HCT116 (cell line): ENCODE data around the gene VRK3. TPM values are rescaled to one million over a fixed set of nuclear protein-coding genes. Genes with fewer than 3 reads are reported as not detected.

Source experiments
- ATAC-seq: fragments of 200-7000 bp; cut with Tn5 transposase; 2 replicates; pipeline ENCODE4 v1.9.1; 2020; ENCODE audit warnings: mild to moderate bottlenecking, moderate library complexity
- BruUV-seq: library from RNA; stranded (reverse); fragments of 400-500 nt; replicated peaks from 2 replicates; lab custom pipeline; 2021; lab: Mats Ljungman, UMichigan
- CTCF ChIA-PET: fragments of 300-600 bp; sonication (Branson Sonifier 250); formaldehyde crosslinking; loops from one replicate; lab custom pipeline; 2021; ENCODE audit warnings: antibody characterized with exemption; lab: Charles Lee
- POLR2A ChIA-PET: fragments of 300-600, 350-600 bp; sonication (Branson Sonifier 250); formaldehyde crosslinking; loops from one replicate; lab custom pipeline; 2021; ENCODE audit warnings: antibody characterized with exemption; lab: Charles Lee
- RAD21 ChIA-PET, 2 experiments: fragments of 300-600 bp; sonication (Branson Sonifier 250); formaldehyde crosslinking; loops; one replicate each; lab custom pipeline; 2023; ENCODE audit warnings: low total read pairs in 2 of 2; ENCODE audit not compliant: uncharacterized antibody in 2 of 2, unreplicated experiment in 2 of 2, low non-redundant PET in 1 of 2; lab: Charles Lee
- DNase-seq: peaks from one replicate; pipeline ENCODE4 v3.0.0-alpha.2; 2010; ENCODE audit warnings: low read depth, low spot score
- H2AFZ ChIP-seq: fragments of 200-600 bp; shearing (Covaris generic), sonication (generic); 2 replicates; pipeline ENCODE4 v1.6.1; 2017; ENCODE audit warnings: low read depth, mixed run types, mixed read lengths, antibody characterized with exemption, low read length; ENCODE audit not compliant: poor library complexity, severe bottlenecking
- H3K27ac ChIP-seq: 2 replicates; pipeline ENCODE4 v1.5.1; 2012; ENCODE audit warnings: low read depth, low read length
- H3K27me3 ChIP-seq: fragments of 200-600 bp; sonication (generic); 2 replicates; pipeline ENCODE4 v1.6.1; 2016; ENCODE audit warnings: mixed run types, low read length, mixed read lengths; ENCODE audit not compliant: insufficient read depth
- H3K36me3 ChIP-seq, 2 experiments: fragments of 200-500 bp in 1 of 2; fragments of 200-600 bp in 1 of 2; sonication (Bioruptor generic) in 1 of 2; sonication (generic) in 1 of 2; 2 replicates each; pipeline versions ENCODE4 v1.5.1 to v1.6.1; 2014 to 2016; ENCODE audit warnings: low read length in 2 of 2, inconsistent platforms in 1 of 2, mixed read lengths in 1 of 2, mixed run types in 1 of 2; ENCODE audit not compliant: insufficient read depth in 2 of 2, control insufficient read depth in 1 of 2
- H3K4me1 ChIP-seq, 2 experiments: fragments of 200-600 bp in 1 of 2; sonication (generic) in 1 of 2; 2 replicates each; pipeline versions ENCODE4 v1.5.1 to v1.6.1; 2012 to 2017; ENCODE audit warnings: low read length in 2 of 2, inconsistent platforms in 1 of 2, mild to moderate bottlenecking in 1 of 2, mixed read lengths in 1 of 2, mixed run types in 1 of 2, moderate library complexity in 1 of 2; ENCODE audit not compliant: insufficient read depth in 2 of 2, control insufficient read depth in 1 of 2
- H3K4me2 ChIP-seq: fragments of 200-600 bp; sonication (generic); 2 replicates; pipeline ENCODE4 v1.6.1; 2017; ENCODE audit warnings: mixed run types, low read length, mixed read lengths
- H3K4me3 ChIP-seq, 2 experiments: fragments of 200-600 bp in 1 of 2; sonication (generic) in 1 of 2; replicated peaks in 1 of 2; 2 replicates each; pipeline ENCODE4 v1.5.1; 2011 to 2016; ENCODE audit warnings: low read length in 2 of 2, control low read depth in 1 of 2, low read depth in 1 of 2, mild to moderate bottlenecking in 1 of 2, mixed read lengths in 1 of 2, mixed run types in 1 of 2
- H3K79me2 ChIP-seq: fragments of 200-600 bp; sonication (generic); 2 replicates; pipeline ENCODE4 v1.6.1; 2017; ENCODE audit warnings: mild to moderate bottlenecking, mixed run types, low read length, moderate library complexity, mixed read lengths; ENCODE audit not compliant: insufficient read depth
- H3K9ac ChIP-seq: fragments of 200-600 bp; sonication (generic); 2 replicates; pipeline ENCODE4 v1.6.1; 2016; ENCODE audit warnings: low read length, mixed read lengths
- H3K9me2 ChIP-seq: fragments of 200-600 bp; sonication (generic), shearing (Covaris generic); 2 replicates; pipeline ENCODE4 v1.6.1; 2017; ENCODE audit warnings: mixed run types, mild to moderate bottlenecking, moderate library complexity; ENCODE audit not compliant: insufficient read depth
- H3K9me3 ChIP-seq, 2 experiments: fragments of 200-500 bp in 1 of 2; fragments of 200-600 bp in 1 of 2; sonication (Bioruptor generic) in 1 of 2; sonication (generic) in 1 of 2; 2 replicates each; pipeline ENCODE4 v1.6.1; 2014 to 2017; ENCODE audit warnings: low read length in 2 of 2, mixed read lengths in 2 of 2, inconsistent platforms in 1 of 2, low read depth in 1 of 2, mild to moderate bottlenecking in 1 of 2, mixed run types in 1 of 2, moderate library complexity in 1 of 2; ENCODE audit not compliant: control insufficient read depth in 1 of 2, insufficient read depth in 1 of 2
- H4K20me1 ChIP-seq: fragments of 200-600 bp; sonication (generic), shearing (Covaris generic); 2 replicates; pipeline ENCODE4 v1.6.1; 2017; ENCODE audit warnings: mixed run types, mild to moderate bottlenecking, moderate library complexity; ENCODE audit not compliant: insufficient read depth
- EZH2phosphoT487 ChIP-seq: fragments of 200-600 bp; IDR thresholded peaks from 2 replicates; pipeline ENCODE4 v1.6.1; 2018; ENCODE audit warnings: antibody characterized with exemption, borderline replicate concordance
- SIN3A ChIP-seq: IDR thresholded peaks from 2 replicates; pipeline ENCODE4 v1.6.1; 2012; ENCODE audit warnings: low read depth
- SRF ChIP-seq: IDR thresholded peaks from 2 replicates; pipeline ENCODE4 v1.6.1; 2012; ENCODE audit warnings: low read depth
- intact Hi-C: fragments of 100-400 bp; cut with micrococcal nuclease; formaldehyde crosslinking; loops from 2 replicates; pipeline ENCODE4 v1.10.0; 2022
- total RNA-seq: library from RNA; stranded (reverse); gene quantifications from one replicate; pipeline ENCODE4 v1.2.1, GENCODE V29; 2021; ENCODE audit not compliant: unreplicated experiment
- TF ChIP-seq, protein P1 (sequence below): IDR thresholded peaks from 2 replicates; pipeline ENCODE4 v1.6.1; 2012
- TF ChIP-seq, protein P2 (sequence below): IDR thresholded peaks from 2 replicates; pipeline ENCODE4 v1.6.1; 2012; ENCODE audit warnings: low read depth

VRK3 gene
- total RNA-seq, 1 experiment from 2014 or later: 44.0 TPM

DNA sequence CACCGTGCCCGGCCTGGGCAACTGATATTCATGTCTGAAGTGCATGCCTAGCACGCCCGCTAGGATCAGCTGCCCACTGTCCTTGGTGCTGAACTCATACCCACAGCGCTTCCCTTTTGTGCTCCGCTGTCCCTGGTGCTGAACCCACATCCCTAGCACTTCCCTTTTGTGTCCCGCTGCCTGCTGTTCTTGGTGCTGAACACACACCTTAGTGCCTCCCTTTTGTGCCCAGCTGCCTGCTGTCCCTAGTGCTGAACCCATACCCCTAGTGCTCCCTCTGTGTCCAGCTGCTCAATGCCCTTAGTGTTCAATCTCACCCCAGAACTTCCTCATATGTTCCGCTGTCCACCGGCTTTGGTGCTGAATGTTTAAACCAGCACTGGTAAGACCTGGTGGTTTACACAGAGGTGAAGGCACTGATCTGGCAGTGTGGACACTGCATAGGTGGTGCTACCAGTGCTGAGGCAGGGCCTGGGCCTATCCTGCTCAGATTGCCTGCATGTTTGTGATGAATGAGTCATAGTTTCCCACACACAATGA, 37.9 kb downstream of the VRK3 start (continued):
- TF ChIP-seq EZH2phosphoT487 (no peak), SRF (no peak)

DNA sequence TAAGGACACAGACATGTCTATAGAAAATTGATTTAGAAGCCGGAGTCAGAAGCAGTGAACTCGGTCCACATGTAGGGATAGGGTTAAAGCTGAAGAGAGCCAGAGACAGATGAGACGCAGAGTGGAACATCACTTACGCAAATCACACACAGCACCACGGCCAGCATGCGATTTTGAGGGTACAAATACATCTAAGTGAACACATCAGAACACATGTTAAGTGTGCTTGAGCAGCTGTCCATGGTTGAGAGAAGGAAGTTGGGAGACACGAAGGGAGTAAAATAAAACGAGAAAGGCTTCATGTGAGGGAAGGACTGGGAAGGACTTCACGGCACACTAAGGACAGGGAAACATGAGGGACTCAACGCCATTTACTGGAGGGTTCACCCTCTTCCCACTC, 38.8 kb downstream of the VRK3 start:
- intact Hi-C loops: no loop called here
- TF ChIP-seq, protein P1, sequence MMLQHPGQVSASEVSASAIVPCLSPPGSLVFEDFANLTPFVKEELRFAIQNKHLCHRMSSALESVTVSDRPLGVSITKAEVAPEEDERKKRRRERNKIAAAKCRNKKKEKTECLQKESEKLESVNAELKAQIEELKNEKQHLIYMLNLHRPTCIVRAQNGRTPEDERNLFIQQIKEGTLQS: no peak
- TF ChIP-seq SIN3A: no peak
- TF ChIP-seq, protein P2, sequence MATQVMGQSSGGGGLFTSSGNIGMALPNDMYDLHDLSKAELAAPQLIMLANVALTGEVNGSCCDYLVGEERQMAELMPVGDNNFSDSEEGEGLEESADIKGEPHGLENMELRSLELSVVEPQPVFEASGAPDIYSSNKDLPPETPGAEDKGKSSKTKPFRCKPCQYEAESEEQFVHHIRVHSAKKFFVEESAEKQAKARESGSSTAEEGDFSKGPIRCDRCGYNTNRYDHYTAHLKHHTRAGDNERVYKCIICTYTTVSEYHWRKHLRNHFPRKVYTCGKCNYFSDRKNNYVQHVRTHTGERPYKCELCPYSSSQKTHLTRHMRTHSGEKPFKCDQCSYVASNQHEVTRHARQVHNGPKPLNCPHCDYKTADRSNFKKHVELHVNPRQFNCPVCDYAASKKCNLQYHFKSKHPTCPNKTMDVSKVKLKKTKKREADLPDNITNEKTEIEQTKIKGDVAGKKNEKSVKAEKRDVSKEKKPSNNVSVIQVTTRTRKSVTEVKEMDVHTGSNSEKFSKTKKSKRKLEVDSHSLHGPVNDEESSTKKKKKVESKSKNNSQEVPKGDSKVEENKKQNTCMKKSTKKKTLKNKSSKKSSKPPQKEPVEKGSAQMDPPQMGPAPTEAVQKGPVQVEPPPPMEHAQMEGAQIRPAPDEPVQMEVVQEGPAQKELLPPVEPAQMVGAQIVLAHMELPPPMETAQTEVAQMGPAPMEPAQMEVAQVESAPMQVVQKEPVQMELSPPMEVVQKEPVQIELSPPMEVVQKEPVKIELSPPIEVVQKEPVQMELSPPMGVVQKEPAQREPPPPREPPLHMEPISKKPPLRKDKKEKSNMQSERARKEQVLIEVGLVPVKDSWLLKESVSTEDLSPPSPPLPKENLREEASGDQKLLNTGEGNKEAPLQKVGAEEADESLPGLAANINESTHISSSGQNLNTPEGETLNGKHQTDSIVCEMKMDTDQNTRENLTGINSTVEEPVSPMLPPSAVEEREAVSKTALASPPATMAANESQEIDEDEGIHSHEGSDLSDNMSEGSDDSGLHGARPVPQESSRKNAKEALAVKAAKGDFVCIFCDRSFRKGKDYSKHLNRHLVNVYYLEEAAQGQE: no peak
- no peak overlapping the region for H3K9ac ChIP-seq
- no peak for ATAC-seq
- H2AFZ ChIP-seq: no peak overlapping the region
- no peaks in the 10 kb centered on the region for H3K9me3 ChIP-seq
- H3K27me3 ChIP-seq: no peaks in the 10 kb centered on the region
- no peak overlapping the region for H3K27ac ChIP-seq
- no peak overlapping the region for H3K4me2 ChIP-seq
- H3K79me2 ChIP-seq: no peaks in the 10 kb centered on the region
- no peaks in the 10 kb centered on the region for H3K9me2 ChIP-seq
- no peak for DNase-seq
- ChIA-PET CTCF (no interaction called here), RAD21 (interaction anchor here in 1 of 2 experiments (0.5 kb wide), 1 partner anchor 479 kb away, joined by 5 read pairs; no protein-coding TSS in a partner anchor), POLR2A (no interaction called here)
- no TSS peak for BruUV-seq
- no peaks in the 10 kb centered on the region for H4K20me1 ChIP-seq
- no peaks in the 10 kb centered on the region for H3K4me1 ChIP-seq
- peaks cover 2 to 5% of the 10 kb centered on the region in 2 experiments; a peak in 2 of 4 replicates for H3K36me3 ChIP-seq
- no peak overlapping the region for H3K4me3 ChIP-seq
